ENCODE data around the gene C6orf136. TPM values are rescaled to one million over a fixed set of nuclear protein-coding genes. Genes with fewer than 3 reads are reported as not detected.
A peak's percentile ranks its signal among the peaks of the same experiment; 100 is the strongest.

C6orf136 gene
- total and polyA plus RNA-seq, 9 of the 15 experiments (the other 6 are each of a cell fraction or from before 2014, with no cell fraction given): 14.1 to 63.1 (median 18.4) TPM

- TF ChIP-seq ZNF766 (CRISPR knock-in tag; conservative IDR thresholded peaks at IDR 0.05) (no peak), CREBBP (IDR thresholded peaks at IDR 0.05; ENCODE audit: low read depth, low read length) (no peak), RERE (CRISPR knock-in tag; IDR thresholded peaks at IDR 0.05; ENCODE audit: borderline replicate concordance) (no peak), PATZ1 (CRISPR knock-in tag; IDR thresholded peaks at IDR 0.05; ENCODE audit: borderline replicate concordance) (no peak), ARHGAP35 (IDR thresholded peaks at IDR 0.05; ENCODE audit: partially characterized antibody) (no peak), CSDE1 (IDR thresholded peaks at IDR 0.05) (no peak), ZNF696 (CRISPR knock-in tag; conservative IDR thresholded peaks at IDR 0.05) (no peak), CREB5 (CRISPR knock-in tag; IDR thresholded peaks at IDR 0.05) (no peak), ZNF75A (CRISPR knock-in tag; IDR thresholded peaks at IDR 0.05) (no peak), FIP1L1 (IDR thresholded peaks at IDR 0.05; ENCODE audit: low read depth, low read length, poor library complexity, severe bottlenecking) (peak; percentile 91)
Measured at GRCh38 chr6:30647242-30648116, 546 bp downstream of the C6orf136 start (continued).

Data from K562 (cell line).